MM.1S (cell line): ENCODE results near the gene CRACDL.

Experiments
- CTCF ChIP-seq: fragments of 300-600 bp; sonication (generic); IDR thresholded peaks from 2 replicates; pipeline ENCODE4 v1.5.1; 2016; ENCODE audit warnings: antibody characterized with exemption, low read length, mixed read lengths
- EZH2 ChIP-seq: fragments of 300-600 bp; sonication (generic); optimal IDR thresholded peaks from 2 replicates; pipeline ENCODE3; 2017; ENCODE audit warnings: low read depth, mild to moderate bottlenecking, antibody characterized with exemption, low read length, mixed read lengths
- EZH2phosphoT487 ChIP-seq: fragments of 300-600 bp; sonication (generic); IDR thresholded peaks from 2 replicates; pipeline ENCODE4 v1.6.1; 2018; ENCODE audit warnings: antibody characterized with exemption, low read length

GRCh38 chr2:98773169-98773568, 162.9 kb downstream of the CRACDL start:
- TF ChIP-seq CTCF (no peak), EZH2 (no peak), EZH2phosphoT487 (no peak)
